ENCODE measurements around the gene NAT9.
A peak's percentile ranks its signal among the peaks of the same experiment; 100 is the strongest.

NAT9 gene

DNA sequence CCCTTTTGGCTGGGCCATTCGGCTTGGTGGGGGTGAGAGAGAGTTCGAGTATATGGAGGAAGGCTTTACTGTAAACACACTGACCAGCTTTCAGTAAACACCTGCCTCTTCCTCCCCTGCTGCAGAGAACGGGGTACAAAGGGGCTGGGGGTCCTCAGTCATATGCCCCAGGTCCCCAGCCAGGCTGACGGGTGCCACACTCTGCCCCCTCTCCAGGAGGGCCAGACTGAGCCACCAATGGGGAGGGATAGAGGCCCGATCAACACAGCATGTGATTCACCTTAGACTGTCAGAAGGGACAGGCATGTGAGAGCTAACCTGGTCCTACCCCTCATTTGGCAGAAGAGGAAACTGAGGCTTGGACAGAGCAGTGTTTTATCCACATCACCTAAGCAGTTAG is 14.7 kb downstream of the NAT9 start:
- no peak for DNase-seq (ENCODE audit: low spot score)

- DNase-seq (ENCODE audit: low spot score): no peak
Measured at GRCh38 chr17:74760404-74761105, 15.6 kb downstream of the NAT9 start.

DNA sequence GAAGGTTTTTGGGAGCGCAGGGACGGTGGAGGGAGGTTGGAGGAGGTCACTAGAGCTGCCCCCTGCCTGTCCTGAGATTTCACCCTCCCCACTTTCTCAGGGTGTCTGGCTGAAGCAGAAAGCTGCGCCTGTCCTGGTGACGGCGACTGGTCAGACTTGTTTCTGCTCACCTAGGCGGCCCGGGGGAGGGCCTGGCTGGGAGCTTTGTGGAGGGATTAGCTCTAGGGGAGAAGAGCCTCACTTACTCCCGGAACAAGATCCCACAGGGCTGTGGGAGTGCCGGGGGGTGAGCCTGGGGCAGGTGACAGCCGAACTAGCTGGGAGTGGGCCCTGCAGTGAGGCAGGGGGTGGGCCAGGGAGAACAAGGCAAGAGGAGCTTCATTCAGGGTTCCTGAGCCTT is 16.2 kb downstream of the NAT9 start:
- no peak for DNase-seq (ENCODE audit: low spot score)

DNA sequence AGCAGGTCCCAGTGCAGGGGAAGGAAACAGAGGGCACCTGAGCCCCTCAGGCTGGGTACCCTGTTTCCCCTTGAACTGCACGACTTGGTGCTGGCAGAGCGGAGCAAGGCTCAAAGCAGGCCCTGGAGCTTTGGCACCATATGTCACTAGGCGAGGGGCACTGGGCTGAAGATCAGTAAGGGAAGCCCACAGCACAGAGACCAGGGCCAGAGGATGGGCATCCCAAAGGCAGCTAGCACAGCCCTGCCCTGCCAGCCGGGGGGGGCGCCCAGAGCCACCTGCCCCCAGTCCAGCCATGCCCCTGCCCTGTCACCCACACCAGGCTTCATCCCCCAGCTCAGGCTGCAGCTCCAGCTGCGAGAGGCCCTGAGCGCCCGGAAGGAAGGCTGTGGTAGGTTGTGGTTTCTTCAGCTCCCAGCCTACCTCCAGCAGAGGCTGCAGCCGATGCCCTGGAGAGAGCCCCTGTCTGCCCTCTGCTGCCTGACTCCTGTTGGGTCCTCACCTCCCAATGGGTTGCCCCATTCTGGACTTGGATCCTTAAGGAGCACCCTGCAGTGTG is 16.8 kb downstream of the NAT9 start:
- no peak for DNase-seq (ENCODE audit: low spot score)

DNA sequence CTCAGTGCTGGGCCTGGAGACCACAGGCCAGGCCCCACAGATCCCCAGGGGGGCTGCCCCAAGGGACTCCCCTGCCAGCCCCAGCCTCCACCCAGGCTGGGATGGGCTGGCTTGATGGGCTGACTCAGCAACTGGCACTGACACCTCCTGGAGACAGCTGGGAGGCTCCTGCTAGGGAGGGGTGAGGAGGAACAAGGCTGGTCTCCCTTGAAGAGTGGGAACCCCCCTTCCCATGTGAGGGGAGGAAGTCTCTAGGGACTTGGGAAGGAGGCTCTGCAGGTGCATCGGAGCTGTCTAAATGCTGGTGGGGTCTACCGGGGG is 17.3 kb downstream of the NAT9 start:
- DNase-seq (ENCODE audit: low spot score): peak; percentile 68

GRCh38 chr17:74757931-74758847 is 18.0 kb downstream of the NAT9 start:
- no peak for DNase-seq (ENCODE audit: low spot score)

GRCh38 chr17:74757502-74757901 is 18.6 kb downstream of the NAT9 start:
- no peak for DNase-seq (ENCODE audit: low spot score)

- DNase-seq (ENCODE audit: low spot score): no peak
Measured at GRCh38 chr17:74756891-74757290, 19.3 kb downstream of the NAT9 start.

- no peak for DNase-seq (ENCODE audit: low spot score)
Measured at GRCh38 chr17:74755533-74755932, 20.6 kb downstream of the NAT9 start.

- no peak for DNase-seq (ENCODE audit: low spot score)
Measured at GRCh38 chr17:74754832-74755231, 21.3 kb downstream of the NAT9 start.

GRCh38 chr17:74752822-74753401 is 23.2 kb downstream of the NAT9 start:
- no peak for DNase-seq (ENCODE audit: low spot score)

- no peak for DNase-seq (ENCODE audit: low spot score)
Measured at GRCh38 chr17:74752415-74752814, 23.7 kb downstream of the NAT9 start.

GRCh38 chr17:74750327-74751069 is 25.6 kb downstream of the NAT9 start:
- no peak for DNase-seq (ENCODE audit: low spot score)

DNA sequence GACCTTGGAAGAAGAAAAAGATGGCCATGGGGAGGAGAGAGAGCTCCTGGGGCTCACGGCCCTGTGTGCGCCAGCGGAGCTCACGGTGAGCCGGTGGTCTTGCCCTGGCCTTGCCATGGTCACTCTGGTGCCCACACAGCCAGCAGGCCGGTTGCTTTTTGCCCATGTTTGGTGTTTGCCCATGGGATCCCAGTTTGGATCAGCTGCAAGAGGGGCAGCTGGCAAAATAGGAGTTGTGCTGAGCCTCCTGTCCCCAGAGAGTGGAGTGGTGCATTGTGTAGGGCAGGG is 26.2 kb downstream of the NAT9 start:
- DNase-seq (ENCODE audit: low spot score): no peak

DNA sequence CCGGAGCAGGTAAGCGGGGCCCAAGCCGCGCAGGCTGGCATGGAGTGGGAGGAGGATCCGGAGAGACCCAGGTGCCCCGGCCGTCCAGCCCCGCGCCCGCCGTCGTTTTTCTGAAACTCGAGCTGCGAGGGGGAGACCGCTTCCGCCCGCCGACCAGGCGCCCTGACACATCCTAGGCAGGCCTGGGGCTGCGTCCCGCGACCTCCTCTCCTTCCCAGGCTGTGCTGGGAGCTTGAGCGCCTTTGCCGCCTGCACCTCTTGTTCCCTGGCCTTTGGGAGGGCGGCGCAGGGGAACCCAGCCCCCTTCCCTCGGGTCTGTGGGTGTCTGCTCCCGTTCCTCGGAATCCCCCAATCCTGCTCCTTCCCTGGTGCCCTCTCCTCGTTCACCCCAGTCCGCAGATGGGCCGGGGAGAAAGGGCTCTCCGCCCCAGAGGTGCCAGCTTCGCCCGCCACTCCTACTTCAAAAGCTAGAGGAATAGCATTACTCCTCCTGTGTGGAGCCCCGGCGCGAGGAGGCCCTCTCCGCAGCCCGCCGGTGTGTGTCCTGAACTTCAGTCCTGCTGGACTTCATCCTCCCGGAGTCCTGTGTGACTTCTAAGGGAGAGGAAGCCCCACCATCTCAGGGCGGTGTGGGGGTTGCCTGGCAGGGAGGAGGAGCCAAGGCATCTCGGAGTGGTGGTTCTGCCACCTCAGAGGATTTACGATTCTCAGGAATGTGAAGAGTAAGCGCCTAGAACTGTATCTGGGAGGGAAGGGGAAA is 26.7 kb downstream of the NAT9 start:
- DNase-seq (ENCODE audit: low spot score): no peak

- DNase-seq (ENCODE audit: low spot score): peak; percentile 99
Measured at GRCh38 chr17:74748529-74749278, 27.4 kb downstream of the NAT9 start, which contains the start of gene NHERF1. NHERF1 (plus strand) TSS chr17:74748628; CDS start chr17:74748847, 219 bp downstream.

DNA sequence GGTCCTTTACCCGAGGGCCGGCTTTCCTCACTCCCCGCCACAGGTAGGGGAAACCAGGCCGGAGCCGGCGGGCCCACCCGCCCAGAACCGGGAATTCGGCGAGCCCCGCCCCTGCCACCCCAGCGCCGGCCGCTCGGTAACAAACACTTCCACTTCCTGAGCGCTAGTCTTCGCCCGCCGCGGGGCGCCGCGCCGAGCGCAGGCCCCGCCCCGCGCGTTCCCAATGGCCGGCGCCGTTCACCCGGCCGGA is 27.9 kb downstream of the NAT9 start:
- DNase-seq (ENCODE audit: low spot score): no peak

DNA sequence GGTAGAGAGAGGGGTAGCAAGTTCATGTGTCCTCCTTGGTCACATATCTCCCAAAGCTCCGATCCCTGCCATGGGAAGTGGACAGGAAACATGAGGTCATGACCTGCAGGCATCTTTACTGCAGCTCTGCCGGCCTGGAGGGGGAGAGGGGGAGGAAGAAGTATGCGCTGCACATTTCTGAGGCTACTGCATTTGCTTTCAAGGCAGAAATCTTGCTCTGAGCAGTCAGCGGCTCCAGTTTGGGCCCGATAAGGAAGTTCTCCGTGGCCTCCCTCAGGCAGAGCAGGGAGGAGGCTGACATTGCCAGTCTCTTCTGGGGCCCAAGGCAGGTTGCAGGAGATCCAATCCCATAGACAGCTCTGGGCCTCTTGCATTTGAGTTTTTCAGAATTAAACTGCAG is 29.2 kb downstream of the NAT9 start:
- no peak for DNase-seq (ENCODE audit: low spot score)

DNA sequence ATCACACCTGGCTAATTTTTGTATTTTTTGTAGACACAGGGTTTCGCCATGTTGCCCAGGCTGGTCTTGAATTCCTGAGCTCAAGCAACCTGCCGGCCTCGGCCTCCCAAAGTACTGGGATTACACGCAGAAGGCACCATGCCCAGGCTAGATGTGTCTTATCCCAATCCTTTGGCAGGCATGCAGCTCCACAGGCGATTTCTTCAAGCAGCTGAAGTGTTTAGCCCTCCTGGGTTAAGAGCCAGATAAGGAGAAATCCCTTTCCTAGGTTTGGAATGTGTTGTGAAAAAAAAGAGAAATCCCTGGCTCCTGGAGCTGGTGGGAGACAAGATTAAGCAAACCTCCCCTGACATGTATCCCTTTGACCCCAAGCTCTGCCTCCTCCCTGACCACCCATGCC is 29.8 kb downstream of the NAT9 start:
- DNase-seq (ENCODE audit: low spot score): no peak

DNA sequence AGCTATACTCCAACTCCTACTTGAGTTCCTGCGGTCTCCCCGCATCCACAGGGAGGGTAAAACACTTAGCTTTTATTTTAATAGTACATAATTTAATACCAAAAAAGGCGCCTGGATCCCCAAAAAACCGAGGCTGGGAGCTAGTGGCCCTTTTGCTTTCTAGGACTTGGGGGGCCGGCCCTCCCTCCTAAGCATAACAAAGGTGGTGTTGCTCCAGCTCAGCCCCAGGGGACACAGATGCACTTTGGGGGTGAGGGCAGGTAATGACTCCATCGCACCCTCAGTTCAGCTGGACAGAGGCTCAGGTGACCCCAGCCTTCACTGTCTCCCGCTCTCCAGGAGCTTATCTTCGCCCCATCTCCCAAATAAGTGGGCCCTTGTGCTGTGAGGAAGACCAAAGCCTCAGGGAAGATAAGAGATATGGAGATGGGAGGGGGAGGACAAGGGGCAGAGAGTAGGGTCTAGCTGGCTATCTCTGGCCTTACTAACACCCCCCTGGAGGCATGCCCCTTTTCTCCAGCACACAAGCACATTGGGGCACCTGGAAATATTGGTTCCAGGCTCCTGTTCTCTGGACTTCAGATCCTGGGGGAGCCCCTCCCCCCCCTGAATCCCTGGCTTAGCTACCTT is 30.5 kb downstream of the NAT9 start:
- DNase-seq (ENCODE audit: low spot score): no peak
